HG03066 (cell line): Measurements from ENCODE around the gene CHGA.

Experiments used
- ATAC-seq: cut with Tn5 transposase; IDR thresholded peaks from one replicate; pipeline ENCODE4 v1.9.1; 2021; ENCODE audit warnings: low read depth; ENCODE audit not compliant: unreplicated experiment

The CHGA gene

GRCh38 chr14:92959189-92959531 is 36.2 kb downstream of the CHGA start:
- ATAC-seq, result no peak

DNA sequence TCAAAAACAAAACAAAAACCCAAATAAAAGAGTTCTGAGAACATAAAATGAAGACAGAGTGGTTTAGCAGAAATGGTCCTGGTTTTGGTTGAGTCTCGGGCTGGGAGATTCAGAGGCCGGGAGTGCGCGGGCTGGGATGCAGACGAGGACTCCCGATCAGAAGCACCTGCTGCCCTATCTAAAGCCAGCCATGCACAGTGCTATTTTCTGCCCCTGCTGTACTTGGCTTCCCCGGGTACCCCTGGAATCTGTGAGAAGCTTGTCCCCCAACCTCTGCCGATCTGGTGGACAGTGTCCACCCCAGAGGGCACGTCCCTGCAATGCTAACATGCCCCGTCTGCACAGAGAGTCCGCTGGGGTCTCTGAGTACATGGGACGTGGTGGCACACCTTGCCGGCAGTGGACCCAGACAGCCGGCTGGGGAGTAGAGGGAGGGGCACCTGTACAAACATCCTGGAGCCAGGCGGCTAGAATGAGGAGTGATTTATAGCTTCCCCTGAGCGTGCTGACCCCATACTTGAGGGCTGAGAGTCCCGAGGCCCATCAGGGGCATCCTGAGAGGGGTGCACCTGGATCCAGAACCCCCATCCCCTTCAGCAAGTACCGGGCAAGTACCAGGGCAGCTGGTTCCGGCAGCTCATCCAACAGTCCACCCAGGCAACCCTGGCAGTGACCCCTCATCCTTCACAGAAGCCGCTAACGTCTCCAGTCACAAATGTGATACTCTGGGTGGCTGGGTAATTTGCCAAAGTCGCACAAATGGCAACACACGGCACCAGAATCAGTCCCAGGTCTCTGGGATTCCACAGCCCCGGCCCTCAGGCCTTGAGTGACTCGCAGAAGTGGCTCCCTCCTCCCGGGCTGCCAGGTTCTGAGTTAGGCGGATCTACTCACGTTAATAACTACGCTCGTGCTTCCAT is 37.1 kb downstream of the CHGA start:
- ATAC-seq, result no peak

DNA sequence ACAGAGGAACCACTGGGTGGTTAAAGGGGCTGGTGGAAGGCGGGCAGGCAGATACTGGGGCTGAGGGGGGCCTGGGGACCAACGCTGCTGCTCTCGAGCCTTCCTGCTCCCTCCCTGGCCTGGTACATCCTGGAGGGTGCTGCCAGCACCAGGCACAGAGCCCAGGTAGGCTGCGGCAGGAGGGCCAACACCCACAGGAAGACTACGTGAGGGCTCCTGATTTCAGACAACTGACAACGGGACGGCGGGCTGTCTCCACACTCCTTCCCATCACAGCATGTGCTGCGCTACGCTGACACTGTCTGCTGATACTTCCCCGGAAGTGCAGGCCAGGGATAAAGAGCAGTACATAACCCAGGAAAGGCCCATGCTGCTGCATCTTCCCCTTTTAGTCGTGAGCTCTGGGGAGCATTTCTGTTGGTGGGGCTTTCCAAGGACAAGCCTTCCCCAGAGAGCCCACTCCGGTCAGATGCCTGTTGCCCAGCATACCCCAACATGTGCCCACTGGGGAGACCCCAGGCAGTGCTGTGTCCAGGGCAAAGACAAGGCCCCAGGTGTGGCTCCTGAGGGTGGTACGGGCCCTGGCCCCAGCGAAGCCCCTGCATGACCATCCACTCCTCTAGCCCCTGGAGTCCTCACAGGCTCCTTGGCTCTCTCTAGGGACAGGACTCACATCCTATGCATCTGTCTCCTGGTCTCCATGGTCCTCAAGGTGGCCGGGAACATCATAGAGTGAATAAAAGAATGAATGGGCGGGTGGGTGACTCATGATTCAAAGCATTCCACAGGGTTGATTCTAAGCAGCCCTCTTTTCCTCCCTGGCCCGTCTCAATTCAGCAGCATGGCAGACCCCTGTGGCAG is 38.0 kb downstream of the CHGA start:
- ATAC-seq, result no peak

- ATAC-seq, result no peak
Observed at GRCh38 chr14:92961567-92961855, 38.6 kb downstream of the CHGA start.

DNA sequence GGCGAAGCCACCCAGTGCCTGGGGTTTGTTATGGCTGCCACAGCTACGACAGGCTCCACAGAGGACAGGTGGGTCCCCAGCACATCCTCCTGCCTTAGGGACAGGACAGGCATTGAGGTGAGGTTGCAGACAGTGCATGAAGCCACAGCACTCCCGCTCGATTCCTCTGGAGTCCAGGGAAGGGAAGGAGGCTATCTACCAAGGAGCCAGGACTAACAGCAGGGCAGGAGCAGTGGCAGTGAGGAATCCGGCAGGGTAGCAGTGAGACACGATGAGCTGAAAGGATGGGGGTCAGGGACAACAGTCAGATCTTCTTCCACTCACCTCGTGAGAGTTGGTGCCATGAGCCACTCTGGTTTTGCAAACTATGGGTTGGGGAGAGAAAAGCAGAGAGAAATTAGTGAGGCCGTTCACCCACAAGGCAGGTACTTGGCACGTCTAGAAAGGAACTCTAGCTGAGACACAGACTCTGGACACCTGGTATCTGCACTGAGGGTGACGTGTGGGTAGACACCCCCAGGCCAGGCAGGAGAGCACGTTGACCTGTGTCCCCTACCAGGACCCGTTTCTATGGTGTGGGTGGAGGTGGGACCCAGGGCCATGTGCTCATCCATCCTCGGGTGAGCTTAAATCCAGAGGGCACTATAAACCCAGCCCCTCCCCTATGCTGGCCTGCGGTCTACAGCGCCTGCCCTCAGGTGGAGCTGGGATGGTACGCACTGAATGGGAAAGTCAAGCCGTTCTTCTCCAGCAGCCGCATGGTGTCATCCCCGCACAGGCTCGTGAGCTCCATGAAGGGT is 39.3 kb downstream of the CHGA start:
- ATAC-seq, result no peak

DNA sequence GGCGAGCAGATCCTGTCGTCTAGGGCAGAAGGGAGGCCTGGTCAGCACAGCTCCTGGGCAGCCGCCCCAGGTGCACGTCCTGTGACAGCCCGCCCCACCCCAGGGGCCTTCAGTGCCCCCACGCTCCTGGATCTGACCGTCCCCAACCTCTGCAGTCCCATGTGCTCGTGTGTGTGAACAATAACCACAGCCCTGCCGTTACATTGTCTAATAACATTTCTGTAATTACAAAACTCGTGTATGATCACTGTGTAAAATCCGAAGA is 39.8 kb downstream of the CHGA start:
- ATAC-seq, result no peak

GRCh38 chr14:92963301-92964123 is 40.6 kb downstream of the CHGA start:
- no peak for ATAC-seq

- ATAC-seq, result no peak
Observed at GRCh38 chr14:92964124-92965109, 41.5 kb downstream of the CHGA start.

DNA sequence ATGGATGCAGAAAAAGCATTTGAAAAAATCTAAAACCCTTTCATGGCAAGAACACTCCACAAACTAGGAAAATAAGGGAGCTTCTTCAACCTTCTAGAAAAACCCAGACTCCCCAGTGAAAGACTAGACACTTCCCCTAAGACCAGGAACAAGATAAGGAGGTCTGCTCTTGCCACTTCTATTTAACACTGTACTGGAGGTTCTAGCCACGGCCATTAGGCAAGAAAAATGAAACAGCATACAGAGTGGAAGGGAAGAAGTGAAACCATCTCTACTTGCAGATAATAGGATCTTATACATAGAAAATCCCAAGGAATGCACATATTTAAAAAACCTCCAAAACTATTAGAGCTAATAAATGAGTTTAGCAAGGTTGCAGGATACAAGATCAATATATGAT is 42.3 kb downstream of the CHGA start:
- no peak for ATAC-seq

DNA sequence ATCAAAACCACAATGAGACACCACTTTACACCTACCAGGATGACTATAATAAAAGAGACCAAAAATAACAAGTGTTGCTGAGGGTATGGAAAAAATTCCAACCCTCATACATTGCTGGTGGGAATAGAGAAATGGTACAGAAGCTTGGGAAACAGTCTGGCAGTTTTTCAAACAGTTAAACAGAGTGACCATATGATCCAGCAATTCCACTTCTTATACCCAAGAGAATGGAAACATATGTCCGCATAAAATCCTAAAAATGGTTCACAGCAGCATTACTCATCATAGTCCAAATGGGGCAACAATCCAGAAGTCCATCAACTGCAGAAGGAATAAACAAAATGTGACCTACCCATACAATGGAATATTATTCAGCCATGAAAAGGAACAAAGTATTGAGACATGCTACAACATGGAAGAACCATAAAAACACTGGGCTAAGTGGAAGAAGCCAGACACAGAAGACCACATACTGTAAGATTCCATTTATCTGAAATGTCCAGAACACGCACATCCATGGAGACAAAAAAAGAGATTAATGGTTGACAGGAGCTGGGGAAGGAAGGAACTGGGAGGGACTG is 44.5 kb downstream of the CHGA start:
- no peak for ATAC-seq

GRCh38 chr14:92968291-92969020 is 45.5 kb downstream of the CHGA start:
- ATAC-seq, result no peak

- no peak for ATAC-seq
Observed at GRCh38 chr14:92969430-92969829, 46.5 kb downstream of the CHGA start.

DNA sequence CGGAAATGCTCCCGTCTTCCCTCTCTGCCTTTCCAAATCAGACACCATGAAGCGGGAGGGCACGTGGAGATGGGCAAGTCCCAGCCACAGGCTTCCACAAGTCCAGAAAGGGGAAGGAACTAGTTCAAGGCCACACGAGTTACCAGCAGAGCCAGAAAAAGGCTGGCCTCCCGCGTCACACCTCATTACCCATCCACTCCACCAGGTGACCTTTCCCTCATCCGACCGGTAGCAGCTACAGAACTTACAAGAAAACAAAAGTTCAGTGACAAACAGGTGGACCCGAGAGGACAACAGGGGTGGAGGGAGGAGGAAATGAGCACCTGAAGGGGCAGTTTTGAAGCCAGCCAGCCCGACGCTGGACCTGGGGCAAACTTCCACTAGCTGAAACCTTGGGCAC is 46.9 kb downstream of the CHGA start:
- ATAC-seq, result no peak

DNA sequence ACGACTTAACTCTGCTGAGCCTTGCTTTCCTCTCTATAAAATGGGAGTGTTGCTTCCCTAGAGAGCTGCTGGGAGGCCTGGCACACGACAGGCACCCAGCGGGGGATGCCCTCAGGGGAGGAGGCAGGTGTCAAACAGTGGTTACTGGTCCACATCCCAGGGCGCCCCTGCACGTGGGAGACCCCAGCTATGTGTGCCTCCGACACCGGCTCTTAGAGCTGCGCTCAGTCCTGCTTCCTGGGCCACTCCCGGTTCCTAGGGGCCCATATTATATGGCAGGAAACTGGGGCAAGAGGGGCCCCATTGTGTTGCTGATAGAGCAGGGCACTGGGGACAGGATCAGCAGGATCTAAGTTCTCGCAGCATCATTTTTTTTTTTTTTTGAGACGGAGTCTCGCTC is 47.3 kb downstream of the CHGA start:
- no peak for ATAC-seq

DNA sequence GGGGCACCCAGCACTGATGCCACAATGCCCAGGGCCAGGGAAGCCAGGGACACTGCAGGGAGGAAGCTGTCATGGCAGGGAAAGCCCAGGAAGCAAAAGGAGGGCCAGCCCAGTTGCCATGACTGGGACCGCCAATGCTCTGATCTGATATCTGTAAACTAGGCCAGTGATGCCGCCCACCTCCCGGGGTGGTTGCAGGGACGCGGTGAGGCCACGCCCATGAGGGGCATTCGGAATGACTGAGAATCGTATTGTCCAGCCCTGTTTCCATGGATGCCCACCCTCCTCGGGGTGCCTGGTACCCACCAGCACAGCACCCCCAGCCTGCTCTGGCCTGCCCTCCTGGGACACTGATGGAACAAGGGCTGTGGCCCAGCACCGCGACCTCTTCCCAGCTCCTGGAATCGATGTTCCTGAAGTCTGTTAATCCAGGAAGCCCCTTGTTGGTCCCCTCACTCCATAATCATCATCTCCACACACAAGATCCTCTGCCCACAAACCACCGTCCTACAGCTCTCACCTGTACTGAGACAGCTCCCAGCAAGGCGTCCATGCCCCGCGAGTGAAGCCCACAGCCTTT is 48.7 kb downstream of the CHGA start:
- ATAC-seq, result no peak

DNA sequence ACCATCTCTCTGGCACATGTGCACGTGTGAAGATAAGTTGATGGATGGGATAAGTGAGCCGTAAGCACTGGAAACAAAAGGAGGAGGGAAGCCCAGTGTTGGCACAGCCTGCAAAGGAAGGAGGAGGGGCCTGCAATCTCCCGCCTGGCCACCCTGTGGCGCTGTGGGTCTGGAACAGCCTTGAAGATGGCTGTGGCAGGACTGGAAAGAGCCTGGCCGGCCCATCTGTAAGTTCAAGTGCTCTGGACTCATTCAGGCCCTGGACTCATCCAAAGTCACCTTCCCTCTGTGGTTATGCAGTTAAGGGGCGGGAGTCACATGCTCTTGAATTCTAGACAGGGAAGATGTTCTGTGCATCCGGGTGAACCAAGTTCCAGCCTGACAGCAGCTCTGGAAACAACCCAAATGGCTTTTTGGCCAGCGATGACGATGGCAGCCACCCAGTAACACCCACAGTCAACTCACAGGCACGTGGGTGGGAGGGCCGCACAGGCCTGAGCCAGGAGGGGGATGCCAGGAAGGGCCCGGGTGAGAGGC is 50.4 kb downstream of the CHGA start:
- ATAC-seq, result no peak

GRCh38 chr14:92973798-92974372 is 50.9 kb downstream of the CHGA start:
- ATAC-seq, result no peak
